ENCODE results near the gene NOA1. TPM values are rescaled to one million over a fixed set of nuclear protein-coding genes. Genes with fewer than 3 reads are reported as not detected.

NOA1 gene
- total and polyA plus RNA-seq, 2 donors (not counting 3 experiments of a cell fraction or from before 2014, with no cell fraction given) = 13.9 to 17.1 TPM

GRCh38 chr4:56959100-56959499, 18.3 kb downstream of the NOA1 start:
- TF ChIP-seq FOS (IDR thresholded peaks at IDR 0.05; ENCODE audit: borderline replicate concordance, insufficient read depth, low read length) (no peak), POLR2AphosphoS5 (IDR thresholded peaks at IDR 0.05; ENCODE audit: insufficient read depth, low read depth, low read length) (no peak), POLR2A (IDR thresholded peaks at IDR 0.05; ENCODE audit: low read depth, low read length) (no peak)
- POLR2A ChIA-PET = no interaction called here
- Histone ChIP-seq H3K9me3 (replicated peaks; ENCODE audit: control insufficient read depth, insufficient read depth, low read length) (no peaks in the 10 kb centered on the region), H2AFZ (ENCODE audit: low read depth, low read length) (no peak overlapping the region), H3K9ac (replicated peaks; ENCODE audit: extremely low read depth, insufficient read depth, low read length) (no peak overlapping the region), H3K79me2 (ENCODE audit: control insufficient read depth, insufficient read depth, low read length) (no peaks in the 10 kb centered on the region), H3K36me3 (ENCODE audit: control insufficient read depth in 2 of 2, extremely low read depth in 1 of 2, insufficient read depth in 2 of 2, low read length in 2 of 2) (peaks cover 0 to 2% of the 10 kb centered on the region in 2 experiments), H3K4me1 (ENCODE audit: control insufficient read depth, extremely low read depth, insufficient read depth, low read length) (peaks cover 9% of the 10 kb centered on the region), H3K4me2 (ENCODE audit: insufficient read depth, low read length) (no peak overlapping the region), H3K9me1 (replicated peaks; ENCODE audit: control insufficient read depth, extremely low read depth, insufficient read depth, low read length) (no peaks in the 10 kb centered on the region), H3K27me3 (ENCODE audit: control insufficient read depth in 2 of 2, insufficient read depth in 2 of 2, low read length in 2 of 2) (no peaks in the 10 kb centered on the region), H3K4me3 (replicated peaks in 1 of 3; ENCODE audit: insufficient read depth in 1 of 3, low read depth in 1 of 3, low read length in 3 of 3) (no peak overlapping the region), H3K27ac (ENCODE audit: insufficient read depth, low read depth, low read length) (peak overlapping the region; percentile 23), H4K20me1 (replicated peaks; ENCODE audit: control insufficient read depth, extremely low read depth, insufficient read depth, low read length) (no peaks in the 10 kb centered on the region)
- no TSS peak for BruUV-seq (replicated peaks)
- intact Hi-C loops (cut with micrococcal nuclease) = loop anchor here (2.0 kb wide), 1 partner anchor 18 kb away; the partner anchor contains the start of gene NOA1
- dilution Hi-C loops (cut with MboI; ENCODE audit: extremely low pct_ligation_motif_present, low sequenced_read_pairs) = no loop called here
- no peak for FAIRE-seq
- DNase-seq (ENCODE audit: low read depth, low spot score) = no peak
- CTCF ChIA-PET = no interaction called here

- no peak for TF ChIP-seq MYC (IDR thresholded peaks at IDR 0.05; ENCODE audit: low read depth, low read length)
- TF ChIP-seq POLR2A (IDR thresholded peaks at IDR 0.05; ENCODE audit: low read depth, low read length) = no peak
- TF ChIP-seq EZH2 (IDR thresholded peaks at IDR 0.05; ENCODE audit: borderline replicate concordance, low read depth, low read length, severe bottlenecking) = no peak
- no peak for TF ChIP-seq JUN (IDR thresholded peaks at IDR 0.05; ENCODE audit: borderline replicate concordance, insufficient read depth, insufficient read length, low read depth)
- TF ChIP-seq FOS (IDR thresholded peaks at IDR 0.05; ENCODE audit: borderline replicate concordance, insufficient read depth, low read length) = no peak
- peak; percentile 50 for TF ChIP-seq POLR2AphosphoS5 (IDR thresholded peaks at IDR 0.05; ENCODE audit: insufficient read depth, low read depth, low read length)
- TF ChIP-seq CTCF (IDR thresholded peaks at IDR 0.05; ENCODE audit: extremely low read depth in 1 of 2, insufficient read depth in 1 of 2, low read depth in 1 of 2, low read length in 2 of 2) = no peak
- TF ChIP-seq GATA2 (IDR thresholded peaks at IDR 0.05; ENCODE audit: insufficient read depth, insufficient read length, low read depth, low read length) = peak; percentile 74
- TF ChIP-seq MAX (IDR thresholded peaks at IDR 0.05; ENCODE audit: insufficient read depth, insufficient read length) = no peak
- H2AFZ ChIP-seq (ENCODE audit: low read depth, low read length) = peak overlapping the region; percentile 66
- no peaks in the 10 kb centered on the region for H3K9me3 ChIP-seq (replicated peaks; ENCODE audit: control insufficient read depth, insufficient read depth, low read length)
- no peaks in the 10 kb centered on the region for H3K27me3 ChIP-seq (ENCODE audit: control insufficient read depth in 2 of 2, insufficient read depth in 2 of 2, low read length in 2 of 2)
- H3K27ac ChIP-seq (ENCODE audit: insufficient read depth, low read depth, low read length) = peak overlapping the region; percentile 50
- FAIRE-seq (peak; percentile 92), DNase-seq (ENCODE audit: low read depth, low spot score) (peak; percentile 97)
- H4K20me1 ChIP-seq (replicated peaks; ENCODE audit: control insufficient read depth, extremely low read depth, insufficient read depth, low read length) = no peaks in the 10 kb centered on the region
- dilution Hi-C loops (cut with MboI; ENCODE audit: extremely low pct_ligation_motif_present, low sequenced_read_pairs) (no loop called here), intact Hi-C loops (cut with micrococcal nuclease) (loop anchor here (1.0 to 2.0 kb wide), 2 partner anchors 19 to 51 kb away; partner anchors contain the start of genes NOA1 and REST)
- no peaks in the 10 kb centered on the region for H3K79me2 ChIP-seq (ENCODE audit: control insufficient read depth, insufficient read depth, low read length)
- CTCF ChIA-PET = interaction anchor here (1.2 kb wide), 1 partner anchor 21 kb away, joined by 5 read pairs; the partner anchor contains the start of gene POLR2B
- peak overlapping the region; percentile 73 for H3K4me2 ChIP-seq (ENCODE audit: insufficient read depth, low read length)
- H3K36me3 ChIP-seq (ENCODE audit: control insufficient read depth in 2 of 2, extremely low read depth in 1 of 2, insufficient read depth in 2 of 2, low read length in 2 of 2) = no peaks in the 10 kb centered on the region
- peak overlapping the region; percentile 11 for H3K9ac ChIP-seq (replicated peaks; ENCODE audit: extremely low read depth, insufficient read depth, low read length)
- no peaks in the 10 kb centered on the region for H3K9me1 ChIP-seq (replicated peaks; ENCODE audit: control insufficient read depth, extremely low read depth, insufficient read depth, low read length)
- BruUV-seq (replicated peaks) = no TSS peak
- peaks cover 9% of the 10 kb centered on the region for H3K4me1 ChIP-seq (ENCODE audit: control insufficient read depth, extremely low read depth, insufficient read depth, low read length)
- H3K4me3 ChIP-seq (replicated peaks in 1 of 3; ENCODE audit: insufficient read depth in 1 of 3, low read depth in 1 of 3, low read length in 3 of 3) = no peak overlapping the region
- POLR2A ChIA-PET = interaction anchor here (0.9 to 1.0 kb wide), 3 partner anchors 19 to 51 kb away, joined by 3 to 5 read pairs (median 4); partner anchors contain the start of genes NOA1 and REST
These were observed 19.3 kb downstream of the NOA1 start for GRCh38 chr4:56958111-56958517.

Measured in endothelial cell of umbilical vein (primary cell).